Endothelial cell of umbilical vein (primary cell): ENCODE results near the gene ESYT2. TPM values are rescaled to one million over a fixed set of nuclear protein-coding genes. Genes with fewer than 3 reads are reported as not detected.

Source experiments
- BruUV-seq: library from RNA; stranded (reverse); fragments of 400-500 nt; replicated peaks from 2 replicates; lab custom pipeline; 2021; lab: Mats Ljungman, UMichigan
- CTCF ChIA-PET: fragments of 300-600, 350-600 bp; sonication (Branson Sonifier 250); formaldehyde crosslinking; loops from one replicate; lab custom pipeline; 2021; ENCODE audit warnings: antibody characterized with exemption, inconsistent platforms; lab: Charles Lee
- POLR2A ChIA-PET: fragments of 300-600, 350-600 bp; sonication (Branson Sonifier 250); formaldehyde crosslinking; loops from one replicate; lab custom pipeline; 2021; ENCODE audit warnings: antibody characterized with exemption, inconsistent platforms; lab: Charles Lee
- DNase-seq: peaks from one replicate; pipeline ENCODE4 v3.0.0-alpha.2; 2011; ENCODE audit warnings: low read depth, low spot score
- FAIRE-seq: peaks from 2 replicates; lab custom pipeline; 2011; peaks lifted over from hg19 to GRCh38; lab: Jason Lieb, UNC
- H2AFZ ChIP-seq: 2 replicates; pipeline ENCODE4 v1.6.0; 2012; ENCODE audit warnings: low read depth, low read length, control low read depth, inconsistent platforms
- H3K27ac ChIP-seq: 2 replicates; pipeline ENCODE4 v1.5.1; 2011; ENCODE audit warnings: low read depth, mild to moderate bottlenecking, control low read depth, low read length, moderate library complexity; ENCODE audit not compliant: insufficient read depth
- H3K27me3 ChIP-seq, 2 experiments: 2 replicates each; pipeline versions ENCODE4 v1.6.0 to v1.6.1; 2011; ENCODE audit warnings: low read length in 2 of 2, mixed read lengths in 1 of 2; ENCODE audit not compliant: control insufficient read depth in 2 of 2, insufficient read depth in 2 of 2
- H3K36me3 ChIP-seq, 2 experiments: 2 replicates in 1 of 2; 3 replicates in 1 of 2; pipeline ENCODE4 v1.5.1; 2011; ENCODE audit warnings: low read length in 2 of 2, mild to moderate bottlenecking in 1 of 2, moderate library complexity in 1 of 2; ENCODE audit not compliant: control insufficient read depth in 2 of 2, insufficient read depth in 2 of 2; ENCODE audit errors: extremely low read depth in 1 of 2
- H3K4me1 ChIP-seq: 3 replicates; pipeline ENCODE4 v1.5.1; 2011; ENCODE audit warnings: mild to moderate bottlenecking, low read length; ENCODE audit not compliant: control insufficient read depth, insufficient read depth; ENCODE audit errors: extremely low read depth
- H3K4me2 ChIP-seq: 2 replicates; pipeline ENCODE4 v1.6.1; 2011; ENCODE audit warnings: low read length, control low read depth, mixed read lengths; ENCODE audit not compliant: insufficient read depth
- H3K4me3 ChIP-seq, 3 experiments: fragments of 200-600 bp in 1 of 3; sonication (generic), shearing (Covaris generic) in 1 of 3; replicated peaks in 1 of 3; 2 replicates each; pipeline ENCODE4 v1.5.1; 2011 to 2016; ENCODE audit warnings: control low read depth in 3 of 3, low read length in 3 of 3, mild to moderate bottlenecking in 2 of 3, inconsistent platforms in 1 of 3, low read depth in 1 of 3, moderate library complexity in 1 of 3; ENCODE audit not compliant: insufficient read depth in 1 of 3
- H3K79me2 ChIP-seq: 2 replicates; pipeline ENCODE4 v1.6.0; 2012; ENCODE audit warnings: low read length, inconsistent platforms; ENCODE audit not compliant: control insufficient read depth, insufficient read depth
- H3K9ac ChIP-seq: replicated peaks from 2 replicates; pipeline ENCODE3; 2011; ENCODE audit warnings: low read length, control low read depth; ENCODE audit not compliant: insufficient read depth; ENCODE audit errors: extremely low read depth
- H3K9me1 ChIP-seq: replicated peaks from 3 replicates; pipeline ENCODE4 v1.6.0; 2011; ENCODE audit warnings: mild to moderate bottlenecking, low read length; ENCODE audit not compliant: control insufficient read depth, insufficient read depth; ENCODE audit errors: extremely low read depth
- H3K9me3 ChIP-seq: replicated peaks from 2 replicates; pipeline ENCODE4 v1.5.1; 2012; ENCODE audit warnings: low read length, inconsistent platforms; ENCODE audit not compliant: control insufficient read depth, insufficient read depth
- H4K20me1 ChIP-seq: replicated peaks from 2 replicates; pipeline ENCODE3; 2011; ENCODE audit warnings: mild to moderate bottlenecking, low read length; ENCODE audit not compliant: control insufficient read depth, insufficient read depth; ENCODE audit errors: extremely low read depth
- CTCF ChIP-seq, 2 donors: IDR thresholded peaks; 1 replicate in 1 of 2; 2 replicates in 1 of 2; pipeline ENCODE4 v1.5.1; 2011; ENCODE audit warnings: low read length in 2 of 2, mild to moderate bottlenecking in 2 of 2, moderate library complexity in 2 of 2, control low read depth in 1 of 2, inconsistent platforms in 1 of 2, low read depth in 1 of 2; ENCODE audit not compliant: insufficient read depth in 1 of 2; ENCODE audit errors: extremely low read depth in 1 of 2
- EZH2 ChIP-seq: IDR thresholded peaks from 2 replicates; pipeline ENCODE4 v1.6.1; 2012; ENCODE audit warnings: borderline replicate concordance, low read depth, mild to moderate bottlenecking, moderate library complexity, low read length, inconsistent platforms; ENCODE audit not compliant: severe bottlenecking
- FOS ChIP-seq: IDR thresholded peaks from 2 replicates; pipeline ENCODE4 v1.6.1; 2011; ENCODE audit warnings: mild to moderate bottlenecking, low read length, moderate library complexity, borderline replicate concordance; ENCODE audit not compliant: insufficient read depth
- GATA2 ChIP-seq: IDR thresholded peaks from 2 replicates; pipeline ENCODE4 v1.7.0; 2011; ENCODE audit warnings: low read depth, mild to moderate bottlenecking, moderate library complexity, mixed read lengths, low read length; ENCODE audit not compliant: insufficient read length, insufficient read depth
- JUN ChIP-seq: IDR thresholded peaks from 2 replicates; pipeline ENCODE4 v1.6.1; 2011; ENCODE audit warnings: borderline replicate concordance, low read depth; ENCODE audit not compliant: insufficient read length, insufficient read depth
- MAX ChIP-seq: IDR thresholded peaks from 2 replicates; pipeline ENCODE4 v1.6.1; 2011; ENCODE audit not compliant: insufficient read depth, insufficient read length
- MYC ChIP-seq: IDR thresholded peaks from one replicate; pipeline ENCODE4 v1.6.1; 2011; ENCODE audit warnings: mild to moderate bottlenecking, low read depth, low read length
- POLR2A ChIP-seq: IDR thresholded peaks from 2 replicates; pipeline ENCODE4 v1.6.1; 2012; ENCODE audit warnings: low read depth, mild to moderate bottlenecking, control low read depth, low read length
- POLR2AphosphoS5 ChIP-seq: IDR thresholded peaks from 2 replicates; pipeline ENCODE4 v1.6.1; 2012; ENCODE audit warnings: low read depth, mild to moderate bottlenecking, control low read depth, low read length, moderate library complexity; ENCODE audit not compliant: insufficient read depth
- dilution Hi-C: fragments of 300-500 bp; cut with MboI; formaldehyde crosslinking; loops from one replicate; pipeline ENCODE4 v1.15.0; 2019; ENCODE audit warnings: low sequenced_read_pairs; ENCODE audit not compliant: extremely low pct_ligation_motif_present
- intact Hi-C: fragments of 100-400 bp; cut with micrococcal nuclease; formaldehyde crosslinking; loops from one replicate; pipeline ENCODE4 v1.10.0; 2022
- polyA plus RNA-seq, 4 experiments: library from polyadenylated mRNA; depleted of rRNA in 3 of 4; stranded (reverse) in 3 of 4; unstranded in 1 of 4; fragments of >200 nt; gene quantifications; 2 replicates each; pipeline versions ENCODE4 v1.2.1 to v1.2.3, GENCODE V29; 2011 to 2012; ENCODE audit warnings: missing spikeins in 1 of 4
- total RNA-seq: library from RNA; stranded (reverse); gene quantifications from 2 replicates; pipeline ENCODE4 v1.2.3, GENCODE V29; 2021

ESYT2 gene
- total and polyA plus RNA-seq, 2 donors (not counting 3 experiments of a cell fraction or from before 2014, with no cell fraction given) = 18.8 to 46.6 TPM

GRCh38 chr7:158847451-158847866 lies 18.1 kb upstream of the ESYT2 start:
- no TSS peak for BruUV-seq
- ChIA-PET CTCF (interaction anchor here (1.1 kb wide), 1 partner anchor 64 kb away, joined by 3 read pairs; no protein-coding TSS in a partner anchor), POLR2A (no interaction called here)
- Histone ChIP-seq H3K79me2 (no peaks in the 10 kb centered on the region), H3K4me1 (no peaks in the 10 kb centered on the region), H4K20me1 (no peaks in the 10 kb centered on the region), H3K4me3 (no peak overlapping the region), H2AFZ (no peak overlapping the region), H3K36me3 (no peaks in the 10 kb centered on the region), H3K27ac (no peak overlapping the region), H3K9me3 (no peaks in the 10 kb centered on the region), H3K9me1 (no peaks in the 10 kb centered on the region), H3K9ac (no peak overlapping the region), H3K27me3 (peaks cover 2 to 6% of the 10 kb centered on the region in 2 experiments), H3K4me2 (no peak overlapping the region)
- FAIRE-seq = no peak
- intact Hi-C loops = no loop called here
- dilution Hi-C loops = no loop called here
- no peak for DNase-seq
- TF ChIP-seq GATA2 (no peak), MYC (no peak), JUN (no peak), POLR2AphosphoS5 (no peak), EZH2 (no peak), POLR2A (no peak), CTCF (IDR thresholded peaks at IDR 0.05; ENCODE audit: extremely low read depth in 1 of 2, insufficient read depth in 1 of 2, low read depth in 1 of 2, low read length in 2 of 2) (no peak), FOS (no peak), MAX (no peak)
